ENCODE measurements around the gene SMCO4. TPM values are rescaled to one million over a fixed set of nuclear protein-coding genes. Genes with fewer than 3 reads are reported as not detected.

SMCO4 gene
- polyA plus RNA-seq, 1 donor = 47.9 TPM

DNA sequence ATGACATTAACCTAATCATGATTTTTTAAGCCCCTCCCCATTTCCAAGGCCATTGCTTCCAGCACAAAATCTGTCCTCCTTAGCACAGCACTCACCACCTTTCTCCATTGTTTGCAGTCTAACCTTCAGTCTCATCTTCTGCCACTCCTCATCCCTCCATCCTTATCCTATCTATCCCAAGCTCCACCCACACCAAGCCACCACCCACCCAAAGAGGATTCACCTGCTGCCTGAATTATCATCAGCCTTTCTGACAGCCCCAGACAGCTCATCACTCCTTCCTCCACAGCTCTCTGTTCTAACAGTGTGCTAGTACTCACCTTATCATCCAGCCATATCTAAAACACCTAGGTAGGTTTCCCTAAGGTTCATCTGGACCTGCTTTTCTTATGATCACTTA, 20.7 kb upstream of the SMCO4 start:
- H3K27ac ChIP-seq (ENCODE audit: low read length) = no peak overlapping the region
- DNase-seq = no peak
- no peak overlapping the region for H3K4me3 ChIP-seq (ENCODE audit: low read length)
- peaks cover 23% of the 10 kb centered on the region for H3K4me1 ChIP-seq (ENCODE audit: control insufficient read depth, insufficient read depth, low read length)
- H3K27me3 ChIP-seq (ENCODE audit: control insufficient read depth, insufficient read depth, low read length) = no peaks in the 10 kb centered on the region
- no peaks in the 10 kb centered on the region for H3K36me3 ChIP-seq (ENCODE audit: control insufficient read depth, insufficient read depth, low read length)
- H3K9me3 ChIP-seq (ENCODE audit: control insufficient read depth, low read depth, low read length) = no peaks in the 10 kb centered on the region

DNA sequence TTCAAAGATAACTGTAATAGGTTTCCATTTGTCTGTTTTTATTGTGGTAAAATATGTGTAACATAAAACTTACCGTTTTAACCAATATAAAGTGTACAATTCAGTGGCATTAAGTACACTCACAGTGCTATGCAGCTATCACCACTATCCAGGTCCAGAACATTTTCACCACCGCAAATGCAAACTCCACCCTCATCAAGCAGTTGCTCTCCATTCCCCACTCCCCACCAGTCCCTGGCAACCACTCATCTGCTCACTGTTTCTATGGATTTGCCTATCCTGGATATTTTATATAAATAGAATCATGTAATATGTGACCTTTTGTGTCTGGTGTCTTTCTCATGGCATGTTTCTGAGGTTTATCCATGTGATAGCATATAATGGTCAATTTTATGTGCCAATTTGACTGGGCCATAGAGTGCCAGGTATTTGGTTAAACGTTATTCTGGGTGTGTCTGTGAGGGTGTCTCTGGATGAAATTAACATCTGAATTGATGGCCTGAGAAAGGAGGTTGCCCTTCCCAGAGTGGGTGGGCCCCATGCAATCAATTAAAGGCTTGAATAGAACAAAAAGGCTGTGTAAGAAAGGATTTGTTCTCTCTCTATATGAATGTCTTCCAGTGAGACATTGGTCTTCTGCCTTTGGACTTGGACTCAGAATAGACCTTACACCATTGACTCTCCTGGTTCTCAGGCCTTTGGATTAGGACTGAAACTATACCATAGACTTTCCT, 17.2 kb upstream of the SMCO4 start:
- Histone ChIP-seq H3K27me3 (ENCODE audit: control insufficient read depth, insufficient read depth, low read length) (no peaks in the 10 kb centered on the region), H3K36me3 (ENCODE audit: control insufficient read depth, insufficient read depth, low read length) (no peaks in the 10 kb centered on the region), H3K27ac (ENCODE audit: low read length) (no peak overlapping the region), H3K4me3 (ENCODE audit: low read length) (no peak overlapping the region), H3K4me1 (ENCODE audit: control insufficient read depth, insufficient read depth, low read length) (peaks cover 9% of the 10 kb centered on the region), H3K9me3 (ENCODE audit: control insufficient read depth, low read depth, low read length) (no peaks in the 10 kb centered on the region)
- WGBS (ENCODE audit: insufficient coverage, low lambda C conversion rate) = 60% methylated on average over 1 of the region's 3 CpGs
- DNase-seq = no peak

DNA sequence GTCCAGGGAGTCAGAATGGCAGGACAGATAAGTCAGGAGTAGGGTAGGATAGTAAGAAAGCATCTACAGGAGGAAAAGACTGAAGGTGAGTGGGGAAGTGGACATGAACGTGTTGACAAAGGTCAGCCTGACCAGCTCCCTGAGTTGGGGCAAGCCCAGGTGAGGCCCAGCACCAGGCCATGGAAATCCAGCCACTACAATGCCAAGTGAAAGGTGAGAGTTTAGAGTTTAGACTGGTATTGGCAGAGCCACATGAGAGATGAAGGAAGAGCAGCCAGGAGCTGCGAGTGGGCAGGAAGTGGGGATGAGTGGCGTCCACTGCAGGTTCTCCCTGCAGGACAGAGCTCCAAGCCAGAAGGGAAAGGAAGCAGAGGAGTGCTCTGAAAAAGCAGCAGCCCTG, 16.5 kb upstream of the SMCO4 start:
- Histone ChIP-seq H3K36me3 (ENCODE audit: control insufficient read depth, insufficient read depth, low read length) (no peaks in the 10 kb centered on the region), H3K9me3 (ENCODE audit: control insufficient read depth, low read depth, low read length) (no peaks in the 10 kb centered on the region), H3K27ac (ENCODE audit: low read length) (no peak overlapping the region), H3K4me3 (ENCODE audit: low read length) (no peak overlapping the region), H3K27me3 (ENCODE audit: control insufficient read depth, insufficient read depth, low read length) (no peaks in the 10 kb centered on the region), H3K4me1 (ENCODE audit: control insufficient read depth, insufficient read depth, low read length) (peaks cover 7% of the 10 kb centered on the region)
- no peak for DNase-seq
- 92% methylated on average over 2 of the region's 3 CpGs for WGBS (ENCODE audit: insufficient coverage, low lambda C conversion rate)

DNA sequence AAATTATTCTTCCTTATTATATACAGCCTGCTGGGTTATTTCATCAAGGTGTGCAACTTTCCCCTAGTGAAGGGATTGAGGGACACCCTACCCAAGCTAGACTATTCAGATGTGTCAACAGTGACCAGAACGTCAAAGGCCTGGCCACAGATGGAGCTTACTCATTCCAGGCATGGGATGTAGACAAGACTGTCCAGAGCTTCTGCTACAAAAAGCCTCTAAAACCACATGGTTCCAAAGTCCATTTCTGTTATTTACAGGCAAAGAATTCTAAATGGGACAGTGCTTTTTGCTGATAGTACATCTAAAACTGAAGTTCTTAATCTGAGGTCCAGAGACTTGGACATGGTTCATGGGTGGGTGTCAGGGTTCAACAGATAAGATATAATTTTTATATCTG, 9.7 kb upstream of the SMCO4 start:
- H3K27ac ChIP-seq (ENCODE audit: low read length) = no peak overlapping the region
- H3K27me3 ChIP-seq (ENCODE audit: control insufficient read depth, insufficient read depth, low read length) = no peaks in the 10 kb centered on the region
- DNase-seq = peak in 1 of 2 donors; percentile 34
- no peaks in the 10 kb centered on the region for H3K36me3 ChIP-seq (ENCODE audit: control insufficient read depth, insufficient read depth, low read length)
- peaks cover 12% of the 10 kb centered on the region for H3K4me1 ChIP-seq (ENCODE audit: control insufficient read depth, insufficient read depth, low read length)
- no peak overlapping the region for H3K4me3 ChIP-seq (ENCODE audit: low read length)
- no peaks in the 10 kb centered on the region for H3K9me3 ChIP-seq (ENCODE audit: control insufficient read depth, low read depth, low read length)
- no CpG with 5 or more reads among the region's 1 CpG for WGBS (ENCODE audit: insufficient coverage, low lambda C conversion rate)

DNA sequence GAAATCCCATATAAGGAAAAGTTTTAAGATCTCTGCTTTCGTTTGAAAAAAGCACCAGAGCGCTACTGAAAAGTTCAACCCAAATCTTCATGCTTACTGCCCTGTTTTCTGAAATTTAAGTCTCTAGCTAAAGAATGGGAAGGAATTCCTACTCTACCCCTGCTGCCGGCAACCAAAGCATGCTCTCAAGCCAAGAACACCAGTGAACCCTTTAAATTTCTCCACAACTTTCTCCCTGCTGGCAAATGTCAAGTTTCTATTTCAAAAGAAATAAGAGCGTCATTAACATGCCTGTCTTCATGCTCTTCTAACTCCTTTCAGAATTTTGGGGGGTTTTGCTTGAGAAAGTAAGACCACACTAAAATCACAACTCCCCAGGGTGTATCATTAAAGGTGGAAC, 6.8 kb upstream of the SMCO4 start:
- Histone ChIP-seq H3K27ac (ENCODE audit: low read length) (no peak overlapping the region), H3K27me3 (ENCODE audit: control insufficient read depth, insufficient read depth, low read length) (no peaks in the 10 kb centered on the region), H3K9me3 (ENCODE audit: control insufficient read depth, low read depth, low read length) (no peaks in the 10 kb centered on the region), H3K36me3 (ENCODE audit: control insufficient read depth, insufficient read depth, low read length) (no peaks in the 10 kb centered on the region), H3K4me1 (ENCODE audit: control insufficient read depth, insufficient read depth, low read length) (peaks cover 12% of the 10 kb centered on the region), H3K4me3 (ENCODE audit: low read length) (no peak overlapping the region)
- WGBS (ENCODE audit: insufficient coverage, low lambda C conversion rate) = 100% methylated on average over 1 of the region's 4 CpGs
- DNase-seq = no peak

DNA sequence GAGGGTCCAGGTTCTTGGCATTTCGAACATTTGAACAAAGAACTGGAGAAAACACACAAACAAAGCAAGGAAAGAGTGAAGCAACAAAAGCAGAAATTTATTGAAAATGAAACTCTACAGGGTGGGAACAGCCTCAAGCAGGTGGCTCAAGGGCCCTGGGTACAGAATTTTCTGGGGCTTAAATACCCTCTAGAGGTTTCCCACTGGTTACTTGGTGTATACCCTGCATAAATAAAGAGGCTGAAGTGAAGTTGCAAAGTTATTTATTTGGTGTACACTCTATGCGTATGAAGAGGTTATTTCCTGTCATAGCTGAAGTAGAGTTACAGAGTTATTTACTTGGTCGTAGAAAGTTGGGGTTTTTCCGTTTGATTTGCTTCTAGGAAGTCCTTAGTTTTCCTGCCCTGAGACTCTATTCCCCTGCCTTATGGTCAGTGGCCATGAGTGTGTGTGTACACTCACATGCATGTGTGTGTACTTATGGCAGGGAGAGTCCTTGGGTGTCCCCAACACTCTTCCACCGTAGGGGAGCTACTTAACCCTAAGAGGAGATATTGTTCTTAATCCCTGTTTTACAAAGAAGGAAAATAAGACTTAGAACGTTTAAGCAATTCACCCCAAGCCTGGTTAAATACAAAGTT, 5.6 kb upstream of the SMCO4 start:
- Histone ChIP-seq H3K4me3 (ENCODE audit: low read length) (no peak overlapping the region), H3K27ac (ENCODE audit: low read length) (no peak overlapping the region), H3K4me1 (ENCODE audit: control insufficient read depth, insufficient read depth, low read length) (peaks cover 16% of the 10 kb centered on the region), H3K36me3 (ENCODE audit: control insufficient read depth, insufficient read depth, low read length) (no peaks in the 10 kb centered on the region), H3K9me3 (ENCODE audit: control insufficient read depth, low read depth, low read length) (no peaks in the 10 kb centered on the region), H3K27me3 (ENCODE audit: control insufficient read depth, insufficient read depth, low read length) (no peaks in the 10 kb centered on the region)
- 72% methylated on average over 4 of the region's 6 CpGs for WGBS (ENCODE audit: insufficient coverage, low lambda C conversion rate)
- DNase-seq = peak in 1 of 2 donors; percentile 31

DNA sequence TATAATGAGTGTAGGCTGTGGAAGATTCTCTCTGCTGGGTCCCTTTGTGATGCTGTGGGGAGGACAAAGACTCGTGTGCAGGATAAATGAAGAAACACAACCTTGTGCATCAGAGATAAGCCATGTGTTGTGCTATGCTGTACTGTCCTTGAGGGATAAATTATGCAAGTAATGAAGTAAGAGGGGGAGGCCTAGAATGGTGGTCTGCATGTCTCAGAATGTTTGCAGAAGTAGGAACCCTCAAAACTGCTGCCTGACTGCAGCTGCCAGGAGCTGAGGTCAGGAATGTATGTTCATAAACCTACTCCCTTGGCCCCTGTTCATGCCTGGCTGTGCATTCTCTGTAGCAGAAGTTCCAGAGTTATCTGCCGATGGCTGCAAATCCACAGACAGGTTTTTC, 4.6 kb upstream of the SMCO4 start:
- Histone ChIP-seq H3K36me3 (ENCODE audit: control insufficient read depth, insufficient read depth, low read length) (no peaks in the 10 kb centered on the region), H3K27me3 (ENCODE audit: control insufficient read depth, insufficient read depth, low read length) (no peaks in the 10 kb centered on the region), H3K4me3 (ENCODE audit: low read length) (no peak overlapping the region), H3K27ac (ENCODE audit: low read length) (no peak overlapping the region), H3K4me1 (ENCODE audit: control insufficient read depth, insufficient read depth, low read length) (peaks cover 15% of the 10 kb centered on the region), H3K9me3 (ENCODE audit: control insufficient read depth, low read depth, low read length) (no peaks in the 10 kb centered on the region)
- DNase-seq = no peak
- WGBS (ENCODE audit: insufficient coverage, low lambda C conversion rate) = 60% methylated on average over 1 of the region's 2 CpGs

DNA sequence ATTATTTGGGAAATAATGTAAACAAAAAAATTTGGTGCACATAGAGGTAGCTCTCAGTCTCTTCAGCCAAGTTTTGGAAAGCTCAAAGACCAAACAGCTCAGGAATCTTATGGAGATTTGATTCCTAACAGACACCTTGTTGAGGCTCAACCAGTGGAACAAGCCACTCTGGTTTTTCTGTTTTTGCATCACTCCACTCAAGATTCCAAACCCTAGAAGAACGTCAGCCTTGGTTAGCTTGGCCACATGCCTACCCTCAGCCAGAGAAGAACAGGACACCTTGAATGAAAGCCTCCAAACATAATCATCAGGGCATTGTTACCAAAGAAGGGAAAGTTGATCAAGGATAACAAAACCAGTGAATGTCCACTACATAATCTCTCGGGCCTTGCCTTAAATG, 3.8 kb upstream of the SMCO4 start:
- Histone ChIP-seq H3K27ac (ENCODE audit: low read length) (no peak overlapping the region), H3K4me1 (ENCODE audit: control insufficient read depth, insufficient read depth, low read length) (peaks cover 16% of the 10 kb centered on the region), H3K27me3 (ENCODE audit: control insufficient read depth, insufficient read depth, low read length) (no peaks in the 10 kb centered on the region), H3K9me3 (ENCODE audit: control insufficient read depth, low read depth, low read length) (no peaks in the 10 kb centered on the region), H3K36me3 (ENCODE audit: control insufficient read depth, insufficient read depth, low read length) (no peaks in the 10 kb centered on the region), H3K4me3 (ENCODE audit: low read length) (no peak overlapping the region)
- 100% methylated on average over 1 of the region's 2 CpGs for WGBS (ENCODE audit: insufficient coverage, low lambda C conversion rate)
- no peak for DNase-seq

DNA sequence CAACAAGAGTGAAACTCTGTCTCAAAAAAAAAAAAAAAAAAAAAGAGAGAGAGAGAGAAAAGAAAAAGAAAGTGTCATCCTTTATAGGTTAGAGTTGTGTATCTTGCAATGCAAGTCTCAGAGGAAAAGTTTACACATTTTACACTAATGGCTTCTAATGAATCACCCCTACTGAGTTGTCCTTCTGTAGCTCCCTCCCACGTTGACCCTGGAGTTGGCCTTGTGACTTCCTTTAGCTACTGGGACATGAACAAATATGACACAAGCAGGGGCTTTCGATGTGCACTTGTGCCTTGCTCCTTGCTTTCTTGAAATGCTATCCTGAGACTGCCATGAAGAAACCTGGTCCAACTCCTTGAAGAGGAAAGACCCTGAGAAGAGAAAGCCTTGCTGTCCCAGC, 2.4 kb upstream of the SMCO4 start:
- H3K27ac ChIP-seq (ENCODE audit: low read length) = no peak overlapping the region
- DNase-seq = no peak
- peaks cover 20% of the 10 kb centered on the region for H3K4me1 ChIP-seq (ENCODE audit: control insufficient read depth, insufficient read depth, low read length)
- H3K36me3 ChIP-seq (ENCODE audit: control insufficient read depth, insufficient read depth, low read length) = no peaks in the 10 kb centered on the region
- no peak overlapping the region for H3K4me3 ChIP-seq (ENCODE audit: low read length)
- no peaks in the 10 kb centered on the region for H3K27me3 ChIP-seq (ENCODE audit: control insufficient read depth, insufficient read depth, low read length)
- H3K9me3 ChIP-seq (ENCODE audit: control insufficient read depth, low read depth, low read length) = no peaks in the 10 kb centered on the region
- no CpG with 5 or more reads among the region's 2 CpGs for WGBS (ENCODE audit: insufficient coverage, low lambda C conversion rate)

DNA sequence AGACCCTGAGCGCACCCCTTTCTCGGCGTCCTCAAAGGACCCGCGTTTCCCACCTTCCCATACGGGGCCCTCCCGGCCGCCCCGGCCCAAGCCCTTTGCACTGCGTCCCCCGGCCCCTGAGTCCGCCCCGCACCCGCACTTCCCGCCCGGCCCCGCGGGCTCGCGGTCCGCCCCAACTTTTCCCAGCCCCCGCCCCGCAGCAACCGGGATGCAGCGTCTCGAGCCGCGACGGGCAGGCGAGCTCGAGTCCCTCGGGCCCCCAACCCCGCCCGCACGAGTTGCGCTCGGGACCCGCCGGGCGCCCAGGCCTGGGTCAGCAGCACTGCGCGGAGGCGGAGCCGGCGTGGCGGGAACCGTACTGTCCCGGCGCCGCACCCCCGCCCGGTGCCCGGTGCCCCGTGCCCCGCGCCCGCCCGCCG, 371 bp downstream of the SMCO4 start:
- no CpG with 5 or more reads among the region's 59 CpGs for whole genome bisulfite sequencing (ENCODE audit: insufficient coverage, low lambda C conversion rate)

More for the DNA sequence above, 371 bp downstream of the SMCO4 start:
- no peaks in the 10 kb centered on the region for H3K9me3 ChIP-seq (ENCODE audit: control insufficient read depth, low read depth, low read length)
- no peaks in the 10 kb centered on the region for H3K36me3 ChIP-seq (ENCODE audit: control insufficient read depth, insufficient read depth, low read length)
- no peaks in the 10 kb centered on the region for H3K27me3 ChIP-seq (ENCODE audit: control insufficient read depth, insufficient read depth, low read length)
- H3K4me1 ChIP-seq (ENCODE audit: control insufficient read depth, insufficient read depth, low read length) = peaks cover 12% of the 10 kb centered on the region
- peak in 1 of 2 donors; percentile 58 for DNase-seq
- peak overlapping the region; percentile 70 for H3K4me3 ChIP-seq (ENCODE audit: low read length)
- H3K27ac ChIP-seq (ENCODE audit: low read length) = peak overlapping the region; percentile 55

Data from large intestine (tissue), 3 donors.